Cardiac muscle cell (in vitro differentiated cells and primary cell): ENCODE measurements around the gene SNRNP70. TPM values are rescaled to one million over a fixed set of nuclear protein-coding genes. Genes with fewer than 3 reads are reported as not detected.
A peak's percentile ranks its signal among the peaks of the same experiment; 100 is the strongest.

Experiments
- DNase-seq, 2 donors: peaks; one replicate each; pipeline versions ENCODE4 v3.0.0 to v3.0.0-alpha.2; 2010 to 2017; ENCODE audit warnings: low read depth in 1 of 2, low spot score in 1 of 2
- H3K27ac ChIP-seq: fragments of 200-600 bp; sonication (generic); 2 replicates; pipeline ENCODE4 v1.5.1; 2016
- H3K27me3 ChIP-seq: fragments of 200-600 bp; sonication (generic); 2 replicates; pipeline ENCODE4 v1.6.0; 2016; ENCODE audit warnings: control low read depth
- H3K36me3 ChIP-seq: fragments of 200-600 bp; sonication (generic); 2 replicates; pipeline ENCODE4 v1.5.1; 2016; ENCODE audit warnings: control low read depth
- H3K4me1 ChIP-seq: fragments of 200-600 bp; sonication (generic); 2 replicates; pipeline ENCODE4 v1.8.1; 2017; ENCODE audit warnings: low read depth, mild to moderate bottlenecking, mixed run types
- H3K4me3 ChIP-seq: fragments of 200-600 bp; sonication (generic); 2 replicates; pipeline ENCODE4 v1.5.1; 2016; ENCODE audit warnings: mild to moderate bottlenecking
- H3K9me3 ChIP-seq: fragments of 200-600 bp; sonication (generic); 2 replicates; pipeline ENCODE4 v1.5.1; 2017; ENCODE audit warnings: low read depth, mild to moderate bottlenecking, control low read depth
- CTCF ChIP-seq: IDR thresholded peaks from 2 replicates; pipeline ENCODE4 v1.5.1; 2012; ENCODE audit warnings: low read depth, mild to moderate bottlenecking, low read length
- polyA plus RNA-seq: library from polyadenylated mRNA; unstranded; fragments of >200 nt; fragmentation: Nextera tagmentation; extraction: Ambion mirVana; gene quantifications from 2 replicates; pipeline ENCODE4 v1.2.1, GENCODE V29; 2016
- total RNA-seq: library from RNA; depleted of rRNA; stranded (reverse); fragments of >200 nt; gene quantifications from 2 replicates; pipeline ENCODE4 v1.2.3, GENCODE V29; 2016

The SNRNP70 gene
- total and polyA plus RNA-seq, 2 experiments from 2014 or later = 492 to 598 TPM

- Histone ChIP-seq H3K27ac (no peak overlapping the region), H3K9me3 (no peaks in the 10 kb centered on the region), H3K4me1 (peaks cover 6% of the 10 kb centered on the region), H3K27me3 (no peaks in the 10 kb centered on the region), H3K36me3 (peaks cover 24% of the 10 kb centered on the region), H3K4me3 (peak overlapping the region; percentile 76)
- TF ChIP-seq CTCF = no peak
- no peak for DNase-seq
Measured at GRCh38 chr19:49086296-49086695, 1.0 kb downstream of the SNRNP70 start.

- Histone ChIP-seq H3K27me3 (no peaks in the 10 kb centered on the region), H3K27ac (no peak overlapping the region), H3K4me1 (peaks cover 3% of the 10 kb centered on the region), H3K36me3 (peaks cover 55% of the 10 kb centered on the region), H3K9me3 (no peaks in the 10 kb centered on the region), H3K4me3 (no peak overlapping the region)
- no peak for DNase-seq
- no peak for TF ChIP-seq CTCF
Measured at GRCh38 chr19:49091391-49092038, 6.3 kb downstream of the SNRNP70 start.

DNA sequence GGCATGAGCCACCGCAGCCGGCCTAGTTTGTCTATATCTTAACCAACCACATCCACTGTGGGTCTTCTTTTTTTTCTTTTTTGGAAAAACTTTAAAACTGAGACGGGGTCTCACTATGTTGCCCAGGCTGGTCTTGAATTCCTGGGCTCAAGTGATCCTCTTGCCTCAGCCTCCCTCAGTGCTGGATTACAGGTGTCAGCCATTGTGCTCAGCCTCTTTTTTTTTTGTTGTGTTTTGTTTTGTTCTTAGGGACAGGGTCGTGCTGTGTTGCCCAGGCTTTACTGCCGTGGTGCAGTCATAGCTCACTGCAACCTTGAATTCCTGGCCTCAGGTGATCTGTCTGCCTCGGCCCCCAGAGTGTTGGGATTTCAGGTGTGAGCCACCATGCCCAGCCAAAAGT, 7.4 kb downstream of the SNRNP70 start:
- TF ChIP-seq CTCF = no peak
- Histone ChIP-seq H3K36me3 (peaks cover 67% of the 10 kb centered on the region), H3K9me3 (no peaks in the 10 kb centered on the region), H3K27me3 (no peaks in the 10 kb centered on the region), H3K27ac (no peak overlapping the region), H3K4me3 (no peak overlapping the region), H3K4me1 (no peaks in the 10 kb centered on the region)
- DNase-seq = no peak

DNA sequence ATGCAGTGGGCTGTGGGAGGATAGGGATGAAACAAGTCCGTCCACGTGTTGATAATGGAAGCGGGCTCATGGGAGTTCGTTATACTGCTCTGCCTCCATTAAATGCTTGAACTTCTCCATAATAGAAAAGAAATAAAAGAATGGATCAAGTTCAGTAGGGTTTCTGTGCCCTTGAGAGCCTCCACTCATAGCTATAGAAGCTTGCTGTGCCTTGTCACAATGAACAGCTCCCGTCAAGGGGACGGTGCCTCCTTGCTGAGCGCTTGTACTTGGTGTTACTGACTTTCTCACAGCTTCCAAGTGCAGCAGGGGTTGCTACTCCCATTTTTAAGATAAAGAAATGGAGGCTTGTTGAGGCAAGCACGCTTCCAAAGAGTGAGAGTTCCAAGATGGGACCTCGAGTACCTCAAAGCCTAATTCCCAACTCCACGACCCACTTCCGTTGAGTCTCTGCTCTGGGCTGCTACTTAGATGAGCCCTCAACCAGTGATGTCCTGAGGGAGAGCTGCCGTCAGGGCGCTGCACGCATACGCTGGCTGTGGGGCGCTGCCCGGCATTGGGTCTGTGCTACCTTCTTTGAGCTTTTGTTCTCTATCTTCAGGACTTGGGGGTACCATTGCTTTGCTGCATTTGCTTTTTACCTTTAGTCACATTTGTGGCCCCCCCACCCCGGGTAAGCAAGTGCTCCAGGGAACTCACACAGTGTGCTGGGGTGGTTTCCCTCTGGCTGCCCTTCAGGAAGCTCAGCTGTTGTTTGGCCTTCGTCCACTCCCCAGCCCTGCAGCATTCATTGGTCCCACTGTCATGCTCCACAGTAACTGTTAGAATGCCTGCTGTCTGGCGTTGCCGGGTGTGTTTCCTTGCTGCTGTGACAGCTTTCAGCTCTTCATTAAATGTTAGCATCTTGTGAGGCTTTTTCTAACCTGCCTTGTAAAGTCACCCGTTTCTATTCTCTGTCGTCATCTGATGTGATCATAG, 9.5 kb downstream of the SNRNP70 start:
- Histone ChIP-seq H3K27ac (peak overlapping the region; percentile 48), H3K4me1 (no peaks in the 10 kb centered on the region), H3K27me3 (no peaks in the 10 kb centered on the region), H3K9me3 (no peaks in the 10 kb centered on the region), H3K36me3 (peaks cover 72% of the 10 kb centered on the region), H3K4me3 (no peak overlapping the region)
- no peak for TF ChIP-seq CTCF
- DNase-seq = no peak

DNA sequence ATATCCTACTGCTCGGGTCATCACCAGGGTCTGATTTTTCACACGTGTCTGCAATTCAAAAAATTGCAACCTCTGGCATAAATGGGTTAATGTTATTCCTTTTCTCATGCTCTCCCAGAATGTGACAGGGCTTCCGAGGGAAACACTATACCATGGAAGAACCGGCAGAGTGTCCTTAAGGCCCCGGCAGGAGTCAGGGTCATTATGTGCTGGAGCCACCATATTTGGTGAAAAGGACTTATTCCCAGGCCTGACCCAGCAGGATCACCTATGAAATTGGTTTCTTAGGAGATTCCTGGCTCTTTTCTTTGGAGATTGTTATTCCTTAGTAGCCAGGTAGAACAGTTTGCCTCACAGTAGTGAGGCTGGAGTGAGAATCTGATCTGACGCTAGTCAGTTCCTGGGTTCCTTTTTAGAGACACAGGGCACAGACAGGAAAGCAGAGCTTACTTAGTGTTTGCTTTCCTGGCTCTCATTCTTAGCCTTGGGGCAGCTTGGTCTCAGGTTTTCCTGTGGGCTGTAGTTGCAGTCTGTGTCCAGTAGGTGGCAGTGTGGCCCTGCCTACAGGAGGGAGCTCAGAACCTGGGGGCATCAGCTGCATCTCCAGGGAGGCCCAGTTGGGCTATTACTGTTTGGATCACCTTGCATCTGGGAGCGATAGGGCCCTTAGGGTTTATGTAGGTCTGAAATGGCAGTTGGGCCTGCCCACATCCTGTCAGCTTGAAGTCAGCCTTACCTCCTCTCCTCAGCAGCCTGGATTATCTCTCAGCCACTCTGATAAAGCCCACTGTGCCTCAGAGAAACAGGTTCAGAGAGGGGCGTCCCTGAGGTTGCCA, 12.4 kb downstream of the SNRNP70 start:
- no peaks in the 10 kb centered on the region for H3K4me1 ChIP-seq
- peak; percentile 99 for TF ChIP-seq CTCF
- no peak overlapping the region for H3K27ac ChIP-seq
- peaks cover 74% of the 10 kb centered on the region for H3K36me3 ChIP-seq
- peak; percentile 76 to 82 for DNase-seq
- no peak overlapping the region for H3K4me3 ChIP-seq
- H3K27me3 ChIP-seq = no peaks in the 10 kb centered on the region
- H3K9me3 ChIP-seq = no peaks in the 10 kb centered on the region
